Tibial artery (tissue), 4 donors: ENCODE data around the gene FBXL17.

Experiments
- DNase-seq, 2 donors: peaks; one replicate each; pipeline ENCODE4 v3.0.0-alpha.2; 2019
- H3K27ac ChIP-seq, 2 donors: fragments of 200-600 bp; sonication (generic) in 1 of 2; 1 replicate in 1 of 2; 2 replicates in 1 of 2; pipeline ENCODE4 v1.5.1; 2018 to 2019; ENCODE audit warnings: mild to moderate bottlenecking in 1 of 2
- H3K27me3 ChIP-seq, 2 donors: fragments of 200-600 bp; sonication (generic) in 1 of 2; one replicate each; pipeline versions ENCODE4 v1.5.1 to v1.6.0; 2016 to 2019
- H3K36me3 ChIP-seq, 3 donors: fragments of 200-600 bp; sonication (generic) in 2 of 3; one replicate each; pipeline ENCODE4 v1.5.1; 2016 to 2019; ENCODE audit warnings: mild to moderate bottlenecking in 2 of 3
- H3K4me1 ChIP-seq, 4 donors: fragments of 200-600 bp; sonication (generic) in 2 of 4; 1 replicate in 3 of 4; 2 replicates in 1 of 4; pipeline ENCODE4 v1.5.1; 2016 to 2019
- H3K4me3 ChIP-seq, 2 donors: fragments of 200-600 bp; sonication (generic) in 1 of 2; 1 replicate in 1 of 2; 2 replicates in 1 of 2; pipeline ENCODE4 v1.5.1; 2018 to 2019; ENCODE audit warnings: mild to moderate bottlenecking in 2 of 2
- H3K9me3 ChIP-seq, 3 donors: fragments of 200-600 bp; sonication (generic) in 1 of 3; one replicate each; pipeline ENCODE4 v1.5.1; 2016 to 2019
- intact Hi-C: fragments of 100-400 bp; cut with DNase I; formaldehyde crosslinking; loops from one replicate; pipeline ENCODE4 v1.15.0; 2023; ENCODE audit warnings: low total_unique reads
- TF ChIP-seq, protein P1 (sequence below), 2 experiments: fragments of 200-600 bp in 1 of 2; fragments of 450-650 bp in 1 of 2; IDR thresholded peaks; one replicate each; pipeline ENCODE4 v1.5.1; 2017 to 2019; ENCODE audit warnings: antibody characterized with exemption in 2 of 2, mild to moderate bottlenecking in 1 of 2, moderate library complexity in 1 of 2

Gene FBXL17

GRCh38 chr5:108078882-108079281 lies 303.0 kb downstream of the FBXL17 start:
- TF ChIP-seq, protein P1, sequence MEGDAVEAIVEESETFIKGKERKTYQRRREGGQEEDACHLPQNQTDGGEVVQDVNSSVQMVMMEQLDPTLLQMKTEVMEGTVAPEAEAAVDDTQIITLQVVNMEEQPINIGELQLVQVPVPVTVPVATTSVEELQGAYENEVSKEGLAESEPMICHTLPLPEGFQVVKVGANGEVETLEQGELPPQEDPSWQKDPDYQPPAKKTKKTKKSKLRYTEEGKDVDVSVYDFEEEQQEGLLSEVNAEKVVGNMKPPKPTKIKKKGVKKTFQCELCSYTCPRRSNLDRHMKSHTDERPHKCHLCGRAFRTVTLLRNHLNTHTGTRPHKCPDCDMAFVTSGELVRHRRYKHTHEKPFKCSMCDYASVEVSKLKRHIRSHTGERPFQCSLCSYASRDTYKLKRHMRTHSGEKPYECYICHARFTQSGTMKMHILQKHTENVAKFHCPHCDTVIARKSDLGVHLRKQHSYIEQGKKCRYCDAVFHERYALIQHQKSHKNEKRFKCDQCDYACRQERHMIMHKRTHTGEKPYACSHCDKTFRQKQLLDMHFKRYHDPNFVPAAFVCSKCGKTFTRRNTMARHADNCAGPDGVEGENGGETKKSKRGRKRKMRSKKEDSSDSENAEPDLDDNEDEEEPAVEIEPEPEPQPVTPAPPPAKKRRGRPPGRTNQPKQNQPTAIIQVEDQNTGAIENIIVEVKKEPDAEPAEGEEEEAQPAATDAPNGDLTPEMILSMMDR (IDR thresholded peaks at IDR 0.05), result no peak
- no peaks in the 10 kb centered on the region for H3K9me3 ChIP-seq
- no peak overlapping the region for H3K27ac ChIP-seq
- H3K27me3 ChIP-seq, result no peaks in the 10 kb centered on the region
- DNase-seq, result no peak
- no peaks in the 10 kb centered on the region for H3K36me3 ChIP-seq
- intact Hi-C loops, result no loop called here
- H3K4me3 ChIP-seq, result no peak overlapping the region
- no peaks in the 10 kb centered on the region for H3K4me1 ChIP-seq

DNA sequence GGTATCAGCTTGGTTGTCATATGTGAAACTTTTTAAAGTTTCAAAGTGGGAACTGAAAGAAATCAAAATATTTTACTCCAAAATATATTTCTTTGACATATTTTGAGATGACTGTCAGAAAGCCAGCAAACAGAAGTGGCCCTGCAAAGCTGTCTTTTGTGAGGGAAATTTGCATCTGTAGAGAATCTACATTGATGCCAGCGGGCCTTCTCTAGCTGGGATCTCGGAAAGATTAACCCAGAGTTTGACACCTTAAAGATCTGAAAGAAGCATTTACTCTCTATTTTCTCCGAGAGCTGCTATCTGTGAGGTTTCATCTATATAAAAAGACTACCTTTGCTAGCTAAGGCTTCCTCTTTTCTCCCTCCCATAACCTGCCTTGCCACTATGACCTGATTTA lies 303.6 kb downstream of the FBXL17 start:
- DNase-seq, result no peak
- H3K27ac ChIP-seq, result no peak overlapping the region
- no peak overlapping the region for H3K4me3 ChIP-seq
- H3K27me3 ChIP-seq, result no peaks in the 10 kb centered on the region
- no peaks in the 10 kb centered on the region for H3K9me3 ChIP-seq
- H3K36me3 ChIP-seq, result no peaks in the 10 kb centered on the region
- intact Hi-C loops, result no loop called here
- TF ChIP-seq, protein P1 (IDR thresholded peaks at IDR 0.05), result no peak
- no peaks in the 10 kb centered on the region for H3K4me1 ChIP-seq

GRCh38 chr5:108074626-108075025 lies 307.3 kb downstream of the FBXL17 start:
- Histone ChIP-seq H3K4me1 (no peaks in the 10 kb centered on the region), H3K27ac (no peak overlapping the region), H3K4me3 (no peak overlapping the region), H3K36me3 (no peaks in the 10 kb centered on the region), H3K9me3 (no peaks in the 10 kb centered on the region), H3K27me3 (no peaks in the 10 kb centered on the region)
- DNase-seq, result no peak
- TF ChIP-seq, protein P1 (IDR thresholded peaks at IDR 0.05), result no peak
- intact Hi-C loops, result no loop called here

- TF ChIP-seq, protein P1 (IDR thresholded peaks at IDR 0.05), result no peak
- H3K27me3 ChIP-seq, result no peaks in the 10 kb centered on the region
- no peaks in the 10 kb centered on the region for H3K9me3 ChIP-seq
- no peak overlapping the region for H3K27ac ChIP-seq
- no peak overlapping the region for H3K4me3 ChIP-seq
- intact Hi-C loops, result no loop called here
- no peaks in the 10 kb centered on the region for H3K36me3 ChIP-seq
- no peak for DNase-seq
- no peaks in the 10 kb centered on the region for H3K4me1 ChIP-seq
These were observed 317.6 kb downstream of the FBXL17 start for GRCh38 chr5:108064302-108064701.

- Histone ChIP-seq H3K36me3 (no peaks in the 10 kb centered on the region), H3K27ac (no peak overlapping the region), H3K27me3 (no peaks in the 10 kb centered on the region), H3K9me3 (no peaks in the 10 kb centered on the region), H3K4me3 (no peak overlapping the region), H3K4me1 (no peaks in the 10 kb centered on the region)
- TF ChIP-seq, protein P1 (IDR thresholded peaks at IDR 0.05), result no peak
- no peak for DNase-seq
- intact Hi-C loops, result no loop called here
These were observed 320.0 kb downstream of the FBXL17 start for GRCh38 chr5:108061941-108062340.

DNA sequence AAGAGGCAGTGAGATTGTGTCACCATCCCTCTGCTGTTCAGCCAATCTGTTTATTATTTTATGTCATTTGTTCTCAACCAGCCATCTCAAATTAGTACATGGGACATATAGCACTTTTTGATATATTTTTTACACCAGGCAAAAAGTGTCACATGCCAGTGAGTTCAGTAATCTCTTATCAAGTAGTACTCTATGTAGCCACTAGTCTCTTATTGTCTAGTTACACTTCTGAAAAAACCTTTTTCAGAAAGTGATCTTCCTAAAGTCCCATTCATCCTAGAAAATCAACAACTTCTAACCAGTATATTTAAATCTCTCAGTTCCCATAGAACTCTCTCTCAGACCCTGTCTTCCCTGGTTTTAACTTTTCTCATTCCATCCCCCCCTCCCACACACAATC lies 321.6 kb downstream of the FBXL17 start:
- no peaks in the 10 kb centered on the region for H3K4me1 ChIP-seq
- no peak overlapping the region for H3K27ac ChIP-seq
- TF ChIP-seq, protein P1 (IDR thresholded peaks at IDR 0.05), result no peak
- no peaks in the 10 kb centered on the region for H3K27me3 ChIP-seq
- H3K36me3 ChIP-seq, result no peaks in the 10 kb centered on the region
- H3K4me3 ChIP-seq, result no peak overlapping the region
- no peaks in the 10 kb centered on the region for H3K9me3 ChIP-seq
- DNase-seq, result no peak
- intact Hi-C loops, result no loop called here
